ENCODE data around the gene ST6GALNAC5.

- TF ChIP-seq ZNF184 (tag by site-specific recombination; IDR thresholded peaks at IDR 0.05) (no peak), CTCF (tag by site-specific recombination; IDR thresholded peaks at IDR 0.05) (no peak), ZNF274 (IDR thresholded peaks at IDR 0.05; ENCODE audit: low read length) (no peak), ZNF274 (tag by site-specific recombination; IDR thresholded peaks at IDR 0.05; ENCODE audit: borderline replicate concordance) (no peak), ZBTB49 (tag by site-specific recombination; IDR thresholded peaks at IDR 0.05; ENCODE audit: low read depth) (no peak), ZNF155 (tag by site-specific recombination; IDR thresholded peaks at IDR 0.05) (no peak), TSHZ1 (tag by site-specific recombination; IDR thresholded peaks at IDR 0.05; ENCODE audit: borderline replicate concordance) (no peak), ZBTB21 (tag by site-specific recombination; IDR thresholded peaks at IDR 0.05) (no peak), ZSCAN5A (tag by site-specific recombination; IDR thresholded peaks at IDR 0.05) (no peak), YY1 (tag by site-specific recombination; IDR thresholded peaks at IDR 0.05) (no peak), ZNF449 (tag by site-specific recombination; IDR thresholded peaks at IDR 0.05) (no peak), ZBTB10 (tag by site-specific recombination; IDR thresholded peaks at IDR 0.05) (no peak), ZBTB44 (tag by site-specific recombination; IDR thresholded peaks at IDR 0.05) (no peak)
Observed at GRCh38 chr1:77081834-77082233, 214.6 kb downstream of the ST6GALNAC5 start.
